Upper lobe of left lung (tissue), 6 donors: ENCODE data around the gene GATA6. TPM values are rescaled to one million over a fixed set of nuclear protein-coding genes. Genes with fewer than 3 reads are reported as not detected.

Experiments
- ATAC-seq, 2 donors: fragments of 200-7000 bp; cut with Tn5 transposase; one replicate each; pipeline ENCODE4 v1.9.1; 2022; ENCODE audit warnings: mild to moderate bottlenecking in 2 of 2, moderate library complexity in 2 of 2; ENCODE audit not compliant: low FRiP score in 2 of 2
- DNase-seq, 2 donors: peaks; one replicate each; pipeline ENCODE4 v3.0.0-alpha.2; 2019 to 2020
- H3K27ac ChIP-seq, 4 donors: fragments of 200-600 bp; sonication (generic); one replicate each; pipeline ENCODE4 v1.5.1; 2016 to 2019
- H3K27me3 ChIP-seq, 4 donors: fragments of 200-600 bp; sonication (generic); one replicate each; pipeline ENCODE4 v1.5.1; 2017 to 2019
- H3K36me3 ChIP-seq, 4 donors: fragments of 200-600 bp; sonication (generic); one replicate each; pipeline ENCODE4 v1.5.1; 2016 to 2019
- H3K4me1 ChIP-seq, 4 donors: fragments of 200-600 bp; sonication (generic); one replicate each; pipeline ENCODE4 v1.5.1; 2018 to 2019
- H3K4me3 ChIP-seq, 4 donors: fragments of 200-600 bp; sonication (generic); one replicate each; pipeline ENCODE4 v1.5.1; 2017 to 2019; ENCODE audit warnings: mild to moderate bottlenecking in 2 of 4, moderate library complexity in 1 of 4
- H3K9me3 ChIP-seq, 4 donors: fragments of 200-600 bp; sonication (generic); one replicate each; pipeline ENCODE4 v1.5.1; 2018 to 2019
- CTCF ChIP-seq, 6 experiments: fragments of 450-650 bp in 4 of 6; fragments of 200-600 bp in 2 of 6; sonication (generic) in 2 of 6; IDR thresholded peaks; one replicate each; pipeline ENCODE4 v1.5.1; 2016 to 2019; ENCODE audit warnings: antibody characterized with exemption in 6 of 6
- EP300 ChIP-seq, 4 donors: sonication (generic); formaldehyde crosslinking; IDR thresholded peaks; one replicate each; pipeline ENCODE4 v1.5.1; 2017; ENCODE audit warnings: antibody characterized with exemption in 4 of 4, control low read depth in 2 of 4
- POLR2A ChIP-seq, 4 donors: fragments of 450-650 bp; IDR thresholded peaks; one replicate each; pipeline ENCODE4 v1.5.1; 2016 to 2017; ENCODE audit warnings: antibody characterized with exemption in 4 of 4, mild to moderate bottlenecking in 2 of 4
- POLR2AphosphoS5 ChIP-seq, 2 donors: sonication (generic); formaldehyde crosslinking; IDR thresholded peaks; one replicate each; pipeline ENCODE4 v1.5.1; 2017; ENCODE audit warnings: antibody characterized with exemption in 2 of 2
- WGBS, 2 donors: methylation state at CpG; one replicate each; pipeline ENCODE4 v1.1.5; 2017 to 2018; 5-methylcytosine and 5-hydroxymethylcytosine counted together
- total RNA-seq, 6 donors: library from RNA; depleted of rRNA in 4 of 6; stranded (reverse); fragments of >200 nt in 4 of 6; gene quantifications; one replicate each; pipeline versions ENCODE4 v1.1.0 to v1.2.1, GENCODE V29; 2016 to 2021
- donor health status: DM: no; HTN: no; CAD: no; lungs with moderate emphysema.
- donor health status: DM: no; HTN: yes; CAD: no; lungs with severe emphysema.

The GATA6 gene
- total RNA-seq, 6 donors from 2014 or later = 29.7 to 52.8 (median 41.4) TPM

- no peak for TF ChIP-seq POLR2AphosphoS5 (IDR thresholded peaks at IDR 0.05)
- no peak for TF ChIP-seq CTCF (IDR thresholded peaks at IDR 0.05)
- TF ChIP-seq EP300 (IDR thresholded peaks at IDR 0.05) = no peak
- TF ChIP-seq POLR2A (IDR thresholded peaks at IDR 0.05) = no peak
- WGBS, 2 donors = 56 to 59% methylated on average over 6 of the region's 6 CpGs
- H3K27me3 ChIP-seq = peaks cover 0 to 18% (median 1%) of the 10 kb centered on the region in 4 donors
- ATAC-seq (no peak), DNase-seq (no peak)
- peaks cover 0 to 18% (median 3%) of the 10 kb centered on the region in 4 donors for H3K36me3 ChIP-seq
- peaks cover 7 to 56% (median 18%) of the 10 kb centered on the region in 4 donors for H3K4me1 ChIP-seq
- no peaks in the 10 kb centered on the region for H3K9me3 ChIP-seq
- peak overlapping the region; percentile 94 to 98 (median 97) for H3K27ac ChIP-seq
- H3K4me3 ChIP-seq = peak overlapping the region in 3 of 4 donors; percentile 70 to 78 (median 73)
Observed at GRCh38 chr18:22173928-22174301, 4.5 kb downstream of the GATA6 start.

- 41 to 42% methylated on average over 6 of the region's 6 CpGs for WGBS, 2 donors
- DNase-seq (peak in 1 of 2 donors; percentile 63), ATAC-seq (no peak)
- peaks cover 0 to 12% (median 1%) of the 10 kb centered on the region in 4 donors for H3K27me3 ChIP-seq
- H3K4me3 ChIP-seq = peak overlapping the region in 3 of 4 donors; percentile 70 to 78 (median 73)
- peaks cover 10 to 55% (median 14%) of the 10 kb centered on the region in 4 donors for H3K4me1 ChIP-seq
- peak in 1 of 6 experiments; percentile 14 for TF ChIP-seq CTCF (IDR thresholded peaks at IDR 0.05)
- TF ChIP-seq POLR2A (IDR thresholded peaks at IDR 0.05) = no peak
- peak overlapping the region; percentile 94 to 98 (median 97) for H3K27ac ChIP-seq
- H3K36me3 ChIP-seq = peaks cover 0 to 19% (median 3%) of the 10 kb centered on the region in 4 donors
- no peaks in the 10 kb centered on the region for H3K9me3 ChIP-seq
Observed at GRCh38 chr18:22174341-22175145, 5.2 kb downstream of the GATA6 start.

GRCh38 chr18:22175346-22175745 lies 6.0 kb downstream of the GATA6 start:
- Histone ChIP-seq H3K27ac (peak overlapping the region; percentile 94 to 98 (median 97)), H3K27me3 (peaks cover 0 to 5% (median 1%) of the 10 kb centered on the region in 4 donors), H3K4me3 (peak overlapping the region in 2 of 4 donors; percentile 73 to 78), H3K4me1 (peaks cover 11 to 52% (median 15%) of the 10 kb centered on the region in 4 donors), H3K36me3 (peaks cover 0 to 23% (median 3%) of the 10 kb centered on the region in 4 donors), H3K9me3 (no peaks in the 10 kb centered on the region)
- no peak for ATAC-seq
- WGBS, 2 donors = 61 to 69% methylated on average over 4 of the region's 4 CpGs
- DNase-seq = no peak
- peak in 1 of 4 donors; percentile 5 for TF ChIP-seq EP300 (IDR thresholded peaks at IDR 0.05)
- TF ChIP-seq CTCF (IDR thresholded peaks at IDR 0.05) = no peak
- TF ChIP-seq POLR2AphosphoS5 (IDR thresholded peaks at IDR 0.05) = no peak

GRCh38 chr18:22176420-22177326 lies 7.3 kb downstream of the GATA6 start:
- H3K27ac ChIP-seq = peak overlapping the region; percentile 55 to 98 (median 86)
- peaks cover 11 to 43% (median 12%) of the 10 kb centered on the region in 4 donors for H3K4me1 ChIP-seq
- peaks cover 0 to 2% (median 0%) of the 10 kb centered on the region in 4 donors for H3K27me3 ChIP-seq
- peaks cover 0 to 30% (median 3%) of the 10 kb centered on the region in 4 donors for H3K36me3 ChIP-seq
- ATAC-seq (peak; percentile 42 to 64), DNase-seq (peak in 1 of 2 donors; percentile 87)
- WGBS, 2 donors = 52 to 74% methylated on average over 46 to 56 of the region's 71 CpGs
- no peaks in the 10 kb centered on the region for H3K9me3 ChIP-seq
- H3K4me3 ChIP-seq = peak overlapping the region in 3 of 4 donors; percentile 17 to 73 (median 46)
- TF ChIP-seq POLR2A (IDR thresholded peaks at IDR 0.05) (peak in 1 of 4 donors; percentile 34), EP300 (IDR thresholded peaks at IDR 0.05) (no peak), POLR2AphosphoS5 (IDR thresholded peaks at IDR 0.05) (no peak), CTCF (IDR thresholded peaks at IDR 0.05) (no peak)
